CD4-positive, alpha-beta T cell (primary cell): Measurements from ENCODE around the gene FBLN1. TPM values are rescaled to one million over a fixed set of nuclear protein-coding genes. Genes with fewer than 3 reads are reported as not detected.

Experiments
- ATAC-seq: fragments of 200-7000 bp; cut with Tn5 transposase; one replicate; pipeline ENCODE4 v1.10.0; 2022; ENCODE audit warnings: mild to moderate bottlenecking; ENCODE audit not compliant: poor library complexity
- CTCF ChIA-PET: fragments of 350-600 bp; sonication (Branson Sonifier 250); formaldehyde crosslinking; loops from one replicate; lab custom pipeline; 2021; ENCODE audit warnings: antibody characterized with exemption, inconsistent platforms; lab: Charles Lee
- POLR2A ChIA-PET: fragments of 350-600 bp; sonication (Branson Sonifier 250); formaldehyde crosslinking; loops from one replicate; lab custom pipeline; 2021; ENCODE audit warnings: antibody characterized with exemption, inconsistent platforms; lab: Charles Lee
- DNase-seq, 14 experiments: peaks; one replicate each; pipeline ENCODE4 v3.0.0-alpha.2; 2013 to 2020; ENCODE audit warnings: mixed read lengths in 2 of 14
- H3K27ac ChIP-seq, 2 donors: one replicate each; pipeline versions ENCODE4 v1.5.1 to v1.7.0; 2013; ENCODE audit warnings: low read length in 2 of 2, low read depth in 1 of 2, mild to moderate bottlenecking in 1 of 2
- H3K27me3 ChIP-seq, 2 experiments: 1 replicate in 1 of 2; 2 replicates in 1 of 2; pipeline versions ENCODE4 v1.6.1 to v1.7.0; 2013; ENCODE audit warnings: low read length in 2 of 2, control low read depth in 1 of 2, mild to moderate bottlenecking in 1 of 2, moderate library complexity in 1 of 2; ENCODE audit not compliant: insufficient read depth in 2 of 2, control insufficient read depth in 1 of 2
- H3K36me3 ChIP-seq: one replicate; pipeline ENCODE4 v1.6.1; 2013; ENCODE audit warnings: low read length, control low read depth; ENCODE audit not compliant: insufficient read depth
- H3K4me1 ChIP-seq: one replicate; pipeline ENCODE4 v1.6.1; 2013; ENCODE audit warnings: low read length, control low read depth; ENCODE audit not compliant: insufficient read depth
- H3K4me3 ChIP-seq: one replicate; pipeline ENCODE4 v1.5.1; 2013; ENCODE audit warnings: mild to moderate bottlenecking, low read length, moderate library complexity
- H3K9me3 ChIP-seq, 2 experiments: 1 replicate in 1 of 2; 2 replicates in 1 of 2; pipeline versions ENCODE4 v1.6.1 to v1.7.0; 2013; ENCODE audit warnings: low read length in 2 of 2, mild to moderate bottlenecking in 2 of 2, control low read depth in 1 of 2, moderate library complexity in 1 of 2; ENCODE audit not compliant: control insufficient read depth in 1 of 2, insufficient read depth in 1 of 2
- H3K27ac Mint-ChIP-seq: one replicate; pipeline ENCODE4 v1.8.0; 2020; ENCODE audit warnings: mixed read lengths
- H3K27me3 Mint-ChIP-seq: one replicate; pipeline ENCODE4 v1.8.0; 2021; ENCODE audit warnings: mixed read lengths
- H3K36me3 Mint-ChIP-seq: one replicate; pipeline ENCODE4 v1.8.0; 2021; ENCODE audit warnings: low read depth, mixed read lengths
- H3K4me1 Mint-ChIP-seq: one replicate; pipeline ENCODE4 v1.8.0; 2021; ENCODE audit warnings: low read depth, mixed read lengths
- H3K4me3 Mint-ChIP-seq: one replicate; pipeline ENCODE4 v1.8.0; 2020; ENCODE audit warnings: mild to moderate bottlenecking, mixed read lengths
- H3K9me3 Mint-ChIP-seq: one replicate; pipeline ENCODE4 v1.8.0; 2020; ENCODE audit warnings: mixed read lengths
- intact Hi-C, 2 experiments: fragments of 100-400 bp; cut with DNase I in 1 of 2; cut with micrococcal nuclease in 1 of 2; formaldehyde crosslinking; loops; one replicate each; pipeline versions ENCODE4 v1.15.1 to v1.9.0; 2023 to 2025; cut with DNase I, micrococcal nuclease
- total RNA-seq, 174 experiments: library from RNA in 2 of 174; stranded (reverse) in 2 of 174; gene quantifications; one replicate each; pipeline ENCODE4 v1.2.3 and lab custom pipeline; 2021 to 2026
- TF ChIP-seq, protein P1 (sequence below): fragments of 200-600 bp; IDR thresholded peaks from one replicate; pipeline ENCODE4 v1.8.0; 2022; ENCODE audit warnings: antibody characterized with exemption, mild to moderate bottlenecking

FBLN1 gene
- total RNA-seq, 2 experiments from 2014 or later, result not detected

DNA sequence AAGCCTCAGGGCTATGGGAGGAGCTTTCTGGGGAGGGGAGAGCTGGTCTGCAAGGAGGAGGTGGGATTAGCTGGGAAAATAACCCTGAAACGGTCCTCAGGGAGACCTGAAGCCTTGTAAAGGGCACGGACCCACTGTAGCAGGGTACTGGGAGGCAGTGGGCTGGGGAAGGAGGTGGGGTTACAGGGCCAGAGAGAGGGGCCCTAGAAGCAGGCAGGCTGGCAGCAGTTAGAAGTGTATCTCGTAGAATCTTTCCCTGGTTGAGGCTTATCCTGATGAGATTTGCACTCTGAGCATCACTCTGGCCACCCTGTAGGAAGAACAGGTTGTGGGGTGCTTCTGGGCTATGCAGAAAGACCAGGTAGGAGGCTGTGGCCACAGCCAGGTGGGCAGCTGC lies 29.6 kb downstream of the FBLN1 start:
- Histone ChIP-seq H3K36me3 (no peaks in the 10 kb centered on the region), H3K4me3 (no peak overlapping the region), H3K9me3 (peaks cover 0 to 8% of the 10 kb centered on the region in 2 experiments), H3K27ac (no peak overlapping the region), H3K4me1 (no peaks in the 10 kb centered on the region), H3K27me3 (no peaks in the 10 kb centered on the region)
- Mint-ChIP-seq H3K27ac (no peak overlapping the region), H3K9me3 (no peaks in the 10 kb centered on the region), H3K4me1 (no peaks in the 10 kb centered on the region), H3K27me3 (peaks cover 4% of the 10 kb centered on the region), H3K36me3 (no peaks in the 10 kb centered on the region), H3K4me3 (no peak overlapping the region)
- TF ChIP-seq, protein P1, sequence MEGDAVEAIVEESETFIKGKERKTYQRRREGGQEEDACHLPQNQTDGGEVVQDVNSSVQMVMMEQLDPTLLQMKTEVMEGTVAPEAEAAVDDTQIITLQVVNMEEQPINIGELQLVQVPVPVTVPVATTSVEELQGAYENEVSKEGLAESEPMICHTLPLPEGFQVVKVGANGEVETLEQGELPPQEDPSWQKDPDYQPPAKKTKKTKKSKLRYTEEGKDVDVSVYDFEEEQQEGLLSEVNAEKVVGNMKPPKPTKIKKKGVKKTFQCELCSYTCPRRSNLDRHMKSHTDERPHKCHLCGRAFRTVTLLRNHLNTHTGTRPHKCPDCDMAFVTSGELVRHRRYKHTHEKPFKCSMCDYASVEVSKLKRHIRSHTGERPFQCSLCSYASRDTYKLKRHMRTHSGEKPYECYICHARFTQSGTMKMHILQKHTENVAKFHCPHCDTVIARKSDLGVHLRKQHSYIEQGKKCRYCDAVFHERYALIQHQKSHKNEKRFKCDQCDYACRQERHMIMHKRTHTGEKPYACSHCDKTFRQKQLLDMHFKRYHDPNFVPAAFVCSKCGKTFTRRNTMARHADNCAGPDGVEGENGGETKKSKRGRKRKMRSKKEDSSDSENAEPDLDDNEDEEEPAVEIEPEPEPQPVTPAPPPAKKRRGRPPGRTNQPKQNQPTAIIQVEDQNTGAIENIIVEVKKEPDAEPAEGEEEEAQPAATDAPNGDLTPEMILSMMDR, result no peak
- DNase-seq (no peak), ATAC-seq (no peak)
- ChIA-PET POLR2A (no interaction called here), CTCF (no interaction called here)
- intact Hi-C loops, result no loop called here

DNA sequence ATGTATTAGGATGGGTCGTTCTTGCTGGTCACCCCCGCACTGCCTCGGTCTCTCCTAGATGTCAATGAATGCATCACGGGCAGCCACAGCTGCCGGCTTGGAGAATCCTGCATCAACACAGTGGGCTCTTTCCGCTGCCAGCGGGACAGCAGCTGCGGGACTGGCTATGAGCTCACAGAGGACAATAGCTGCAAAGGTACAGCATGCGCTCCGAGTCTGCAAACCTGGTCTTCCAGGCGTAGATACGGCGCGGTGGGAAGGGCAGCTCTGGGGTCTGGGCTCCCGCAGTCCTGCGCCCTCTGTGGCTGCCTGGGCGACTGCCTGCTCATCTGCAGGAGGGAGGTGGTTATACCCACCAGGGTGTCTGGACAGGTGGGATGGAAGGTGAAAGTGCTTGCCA lies 31.0 kb downstream of the FBLN1 start:
- POLR2A ChIA-PET, result no interaction called here
- TF ChIP-seq, protein P1, result no peak
- ATAC-seq (no peak), DNase-seq (no peak)
- H3K4me3 ChIP-seq, result no peak overlapping the region
- no peaks in the 10 kb centered on the region for H3K4me1 Mint-ChIP-seq
- no peak overlapping the region for H3K27ac Mint-ChIP-seq
- H3K4me3 Mint-ChIP-seq, result no peak overlapping the region
- CTCF ChIA-PET, result no interaction called here
- peaks cover 0 to 3% of the 10 kb centered on the region in 2 experiments for H3K9me3 ChIP-seq
- no peak overlapping the region for H3K27ac ChIP-seq
- H3K36me3 ChIP-seq, result no peaks in the 10 kb centered on the region
- H3K27me3 ChIP-seq, result no peaks in the 10 kb centered on the region
- no peaks in the 10 kb centered on the region for H3K4me1 ChIP-seq
- intact Hi-C loops, result no loop called here
- H3K27me3 Mint-ChIP-seq, result peaks cover 4% of the 10 kb centered on the region
- no peaks in the 10 kb centered on the region for H3K36me3 Mint-ChIP-seq
- no peaks in the 10 kb centered on the region for H3K9me3 Mint-ChIP-seq

DNA sequence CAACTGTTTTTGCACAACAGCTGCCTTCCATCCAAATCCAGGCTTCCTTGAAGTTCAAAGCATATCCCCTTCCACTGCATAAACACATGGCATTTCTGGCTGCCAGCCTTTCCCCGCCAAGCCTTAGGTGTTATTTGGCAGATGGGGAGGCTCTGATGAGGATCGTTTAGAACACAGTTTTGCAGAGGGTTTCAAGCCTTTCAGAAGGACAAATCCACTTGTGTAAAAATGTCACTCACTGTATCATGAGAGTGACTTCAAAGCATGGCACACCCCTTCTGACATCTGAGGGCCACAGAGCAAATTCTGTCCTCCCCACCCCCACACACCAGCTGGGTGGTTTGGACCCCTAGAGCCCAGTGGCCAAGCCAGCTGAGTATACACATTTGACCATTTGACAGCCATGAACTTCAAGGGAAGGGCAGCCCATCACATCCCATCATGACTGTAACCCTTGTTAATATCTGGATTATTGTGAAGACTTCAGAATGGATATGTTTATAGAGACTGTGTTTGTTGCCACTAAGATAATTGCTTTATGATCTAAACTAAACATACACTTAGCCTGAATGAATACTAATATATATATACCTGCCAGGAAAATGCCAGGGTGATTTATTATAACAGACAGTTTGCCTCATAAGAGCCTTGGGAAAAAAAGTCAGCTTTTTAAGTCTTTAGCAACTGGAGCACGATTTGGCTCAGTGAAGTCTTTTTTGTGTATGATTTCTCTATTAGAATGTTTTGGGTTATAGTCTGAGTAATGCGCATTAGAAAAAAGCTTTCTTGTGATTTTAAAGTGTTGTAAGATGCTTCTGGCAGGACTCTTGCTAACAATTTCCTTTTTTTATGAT lies 31.9 kb downstream of the FBLN1 start:
- ATAC-seq, result no peak
- ChIA-PET POLR2A (no interaction called here), CTCF (no interaction called here)
- no peaks in the 10 kb centered on the region for H3K27me3 ChIP-seq
- H3K27ac ChIP-seq, result no peak overlapping the region
- H3K9me3 Mint-ChIP-seq, result no peaks in the 10 kb centered on the region
- TF ChIP-seq, protein P1, result no peak
- peaks cover 0 to 3% of the 10 kb centered on the region in 2 experiments for H3K9me3 ChIP-seq
- DNase-seq, result no peak
- H3K27me3 Mint-ChIP-seq, result peaks cover 4% of the 10 kb centered on the region
- H3K4me1 Mint-ChIP-seq, result no peaks in the 10 kb centered on the region
- H3K36me3 Mint-ChIP-seq, result no peaks in the 10 kb centered on the region
- no peaks in the 10 kb centered on the region for H3K36me3 ChIP-seq
- no peak overlapping the region for H3K4me3 ChIP-seq
- intact Hi-C loops, result no loop called here
- H3K4me3 Mint-ChIP-seq, result no peak overlapping the region
- no peaks in the 10 kb centered on the region for H3K4me1 ChIP-seq
- H3K27ac Mint-ChIP-seq, result no peak overlapping the region
